NCI-H1694 (cell line): Measurements from ENCODE around the gene QSOX1.
"Not testable (repeated sequence)": the region's sequence is repeated elsewhere in the genome, so short reads cannot be mapped to it uniquely, and the experiment has no call there.

Experiments
- DNase-seq: peaks from one replicate; lab custom pipeline; 2025; lab: John Stamatoyannopoulos, UW

QSOX1 gene

DNA sequence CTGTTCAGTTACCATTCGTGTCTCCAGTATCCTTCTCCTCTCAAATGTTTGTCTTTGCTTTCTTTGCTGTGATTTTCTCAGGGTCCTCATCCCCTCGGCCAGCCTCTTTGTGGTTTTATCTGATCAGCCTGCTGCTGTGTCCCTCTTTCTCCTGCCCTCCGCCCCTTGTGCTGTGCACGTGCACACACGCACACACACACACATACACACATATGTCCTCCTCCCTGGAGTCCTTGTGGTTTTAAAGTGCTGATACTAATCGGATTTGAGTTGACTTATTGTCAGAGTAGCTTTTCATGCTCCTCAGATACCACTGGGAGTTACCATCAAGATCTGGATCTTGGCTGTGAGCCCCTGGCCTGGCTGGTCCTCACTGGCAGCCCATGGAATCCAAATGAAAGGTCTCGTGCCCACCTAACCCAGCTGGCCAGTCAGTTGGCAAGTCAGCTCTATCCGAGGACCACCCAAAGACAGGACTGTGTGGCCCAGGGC is 34.1 kb downstream of the QSOX1 start:
- DNase-seq = no peak

DNA sequence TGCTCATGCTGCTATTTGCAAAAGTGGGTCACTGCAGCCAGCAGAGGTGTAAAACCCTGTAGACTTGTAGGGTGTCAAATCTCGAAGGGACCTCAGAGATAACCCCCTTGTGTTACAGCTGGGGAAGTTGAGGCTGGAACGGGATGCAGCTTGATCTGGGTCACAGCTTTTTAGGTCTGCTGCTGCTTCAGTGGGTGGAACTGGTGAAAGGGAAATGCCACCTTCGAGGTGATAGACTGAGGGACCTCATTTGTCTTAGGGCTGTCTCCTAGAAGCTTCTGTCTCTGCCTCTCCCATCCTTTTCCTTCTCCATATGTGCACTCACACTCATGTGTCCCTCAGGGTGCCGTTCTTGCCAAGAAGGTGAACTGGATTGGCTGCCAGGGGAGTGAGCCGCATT is 35.4 kb downstream of the QSOX1 start:
- no peak for DNase-seq

DNA sequence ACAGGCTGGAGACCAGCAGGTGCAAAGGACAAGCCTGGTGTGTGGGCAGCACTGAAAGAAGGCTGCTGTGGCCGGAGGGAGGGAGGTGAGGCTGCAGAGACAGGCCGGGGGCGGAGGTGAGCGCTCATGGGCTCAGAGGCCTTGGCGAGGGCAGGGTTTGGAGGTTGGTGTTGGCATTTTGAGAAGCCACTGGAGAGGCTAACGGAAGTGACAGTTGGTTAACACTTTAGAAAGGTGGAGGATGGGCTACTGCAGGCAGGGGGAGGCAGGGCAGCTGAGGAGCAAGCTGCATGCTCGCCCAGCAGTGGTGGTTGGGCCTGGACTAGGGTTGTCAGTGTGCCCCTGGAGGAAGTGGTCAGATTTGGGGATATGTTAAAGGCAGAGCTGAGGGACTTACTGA is 37.5 kb downstream of the QSOX1 start:
- DNase-seq = no peak

DNA sequence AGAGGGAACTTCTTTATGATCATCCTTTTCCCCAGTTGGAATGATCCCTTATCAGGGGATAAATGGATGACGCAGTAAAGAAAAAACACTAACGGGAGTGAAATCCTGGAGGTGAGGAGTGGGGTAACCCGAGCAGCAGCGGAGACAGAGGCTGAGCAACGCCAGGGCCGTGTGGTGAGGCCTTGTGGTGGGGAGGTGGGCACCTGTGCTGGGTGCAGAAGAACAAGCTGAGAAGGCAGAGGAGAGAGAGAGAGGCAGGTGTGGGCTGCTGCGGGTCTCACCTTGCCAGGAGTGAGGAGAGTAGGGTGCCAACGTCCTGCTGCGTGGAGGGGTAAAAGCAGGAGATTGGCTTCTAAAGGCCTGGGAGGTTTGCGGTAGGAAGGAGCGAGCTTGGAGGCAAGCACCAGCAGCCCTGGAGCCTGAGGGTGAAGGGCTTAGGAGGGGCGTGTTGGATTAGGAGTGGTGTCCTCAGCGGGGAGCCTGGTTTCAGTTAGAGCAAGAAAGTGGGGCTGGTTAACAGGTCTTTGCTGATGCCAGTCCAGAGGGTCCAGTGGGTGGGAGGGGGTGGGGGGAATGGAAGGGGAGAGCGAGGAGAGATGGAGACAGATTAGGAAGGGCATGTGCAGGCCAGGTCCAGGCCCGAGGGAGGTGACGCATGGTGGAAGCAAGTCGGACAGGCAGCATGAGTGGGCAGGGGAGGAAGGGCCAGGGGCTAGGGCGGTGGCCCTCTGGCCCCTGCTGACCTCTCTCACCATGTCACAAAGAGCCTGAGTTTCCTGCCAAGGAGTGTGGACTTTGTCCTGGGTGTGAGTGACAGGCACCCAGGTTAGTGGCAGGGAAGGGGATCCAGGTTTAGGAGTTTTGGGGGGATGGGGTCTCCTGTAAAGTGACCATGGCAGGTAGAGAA is 38.7 kb downstream of the QSOX1 start:
- DNase-seq = no peak

DNA sequence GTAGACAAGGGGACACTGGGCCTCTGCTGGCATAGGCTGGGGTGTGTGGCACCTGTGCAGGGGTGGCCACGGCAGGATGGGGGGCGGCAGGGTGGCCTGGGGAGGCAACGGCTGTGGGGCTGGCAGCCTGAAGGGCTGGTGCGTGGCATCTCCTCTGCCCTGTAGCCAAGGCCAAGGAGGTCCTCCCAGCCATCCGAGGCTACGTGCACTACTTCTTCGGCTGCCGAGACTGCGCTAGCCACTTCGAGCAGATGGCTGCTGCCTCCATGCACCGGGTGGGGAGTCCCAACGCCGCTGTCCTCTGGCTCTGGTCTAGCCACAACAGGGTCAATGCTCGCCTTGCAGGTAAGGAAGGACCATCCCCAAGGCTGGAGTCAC is 39.4 kb downstream of the QSOX1 start:
- DNase-seq = no peak

DNA sequence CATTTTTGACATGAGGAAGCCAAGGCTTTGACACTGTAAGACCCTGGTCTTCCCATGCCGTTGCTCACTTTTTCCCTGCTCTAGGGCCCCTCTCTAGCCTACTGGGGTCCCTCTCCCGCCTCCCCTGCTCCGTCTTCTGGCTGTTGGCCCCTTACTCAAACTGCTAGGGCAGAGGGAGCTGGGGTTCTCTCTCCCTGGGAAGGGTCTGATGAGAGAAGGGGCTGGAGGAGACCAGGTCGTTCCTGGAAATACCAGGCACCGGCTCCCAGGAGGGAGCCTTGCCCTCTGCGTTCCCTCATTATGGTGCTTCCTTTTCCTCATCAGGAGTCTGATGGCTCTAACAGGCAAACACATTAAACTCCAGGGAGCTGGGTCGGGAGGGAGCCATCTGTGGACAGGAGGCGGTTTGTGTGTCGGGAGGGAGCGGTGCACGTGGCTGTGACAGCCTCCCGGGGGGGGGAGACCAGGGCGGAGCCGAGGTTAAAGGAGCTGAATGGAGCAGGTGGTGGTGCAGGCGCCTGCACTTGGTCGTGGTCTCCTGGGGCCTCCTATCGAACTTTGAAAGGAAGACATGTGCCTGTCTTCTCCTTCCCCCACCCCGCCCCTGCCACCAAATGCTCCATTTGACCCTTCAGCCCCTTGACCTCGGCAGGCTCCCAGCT is 40.0 kb downstream of the QSOX1 start:
- no peak for DNase-seq

DNA sequence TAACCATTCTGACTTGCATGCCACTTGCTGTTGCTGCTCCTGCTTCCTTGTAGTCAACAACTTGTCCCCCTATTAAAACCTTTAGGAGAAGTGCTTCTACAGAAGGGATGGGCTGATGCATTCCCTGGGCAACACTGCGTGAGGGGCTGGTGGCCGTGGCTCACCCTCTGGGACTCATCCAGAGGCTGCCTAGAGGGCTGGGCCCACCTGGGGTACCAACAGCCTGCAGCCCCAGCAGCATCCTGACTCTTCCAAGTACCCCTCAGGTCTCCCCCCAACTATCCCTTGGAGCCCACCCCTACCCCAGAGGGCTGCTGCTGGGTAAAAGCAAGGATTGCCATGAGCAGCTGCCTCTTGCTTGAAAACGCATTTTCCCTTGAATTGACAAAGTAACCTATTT is 40.7 kb downstream of the QSOX1 start:
- no peak for DNase-seq

DNA sequence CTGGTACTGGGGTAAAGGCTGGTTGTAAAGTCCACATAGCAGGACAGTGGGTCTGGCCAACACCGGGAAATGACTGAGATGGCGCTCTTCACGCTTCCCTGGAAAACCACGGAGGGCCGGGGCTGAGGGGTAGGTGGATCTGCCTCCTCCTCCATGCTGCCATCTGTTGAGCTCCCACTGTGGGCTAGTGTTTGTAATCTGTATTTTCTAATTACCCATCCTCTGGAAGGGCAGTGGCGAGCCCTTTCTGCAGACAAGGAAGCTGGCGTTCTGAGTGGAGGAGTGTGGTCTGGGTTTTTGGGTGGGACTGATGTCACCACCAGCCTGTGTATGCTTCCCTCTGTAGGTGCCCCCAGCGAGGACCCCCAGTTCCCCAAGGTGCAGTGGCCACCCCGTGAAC is 41.2 kb downstream of the QSOX1 start:
- DNase-seq = no peak

DNA sequence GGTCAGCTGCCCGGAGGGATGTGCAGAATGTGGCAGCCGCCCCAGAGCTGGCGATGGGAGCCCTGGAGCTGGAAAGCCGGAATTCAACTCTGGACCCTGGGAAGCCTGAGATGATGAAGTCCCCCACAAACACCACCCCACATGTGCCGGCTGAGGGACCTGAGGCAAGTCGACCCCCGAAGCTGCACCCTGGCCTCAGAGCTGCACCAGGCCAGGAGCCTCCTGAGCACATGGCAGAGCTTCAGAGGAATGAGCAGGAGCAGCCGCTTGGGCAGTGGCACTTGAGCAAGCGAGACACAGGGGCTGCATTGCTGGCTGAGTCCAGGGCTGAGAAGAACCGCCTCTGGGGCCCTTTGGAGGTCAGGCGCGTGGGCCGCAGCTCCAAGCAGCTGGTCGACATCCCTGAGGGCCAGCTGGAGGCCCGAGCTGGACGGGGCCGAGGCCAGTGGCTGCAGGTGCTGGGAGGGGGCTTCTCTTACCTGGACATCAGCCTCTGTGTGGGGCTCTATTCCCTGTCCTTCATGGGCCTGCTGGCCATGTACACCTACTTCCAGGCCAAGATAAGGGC is 41.9 kb downstream of the QSOX1 start:
- no peak for DNase-seq

DNA sequence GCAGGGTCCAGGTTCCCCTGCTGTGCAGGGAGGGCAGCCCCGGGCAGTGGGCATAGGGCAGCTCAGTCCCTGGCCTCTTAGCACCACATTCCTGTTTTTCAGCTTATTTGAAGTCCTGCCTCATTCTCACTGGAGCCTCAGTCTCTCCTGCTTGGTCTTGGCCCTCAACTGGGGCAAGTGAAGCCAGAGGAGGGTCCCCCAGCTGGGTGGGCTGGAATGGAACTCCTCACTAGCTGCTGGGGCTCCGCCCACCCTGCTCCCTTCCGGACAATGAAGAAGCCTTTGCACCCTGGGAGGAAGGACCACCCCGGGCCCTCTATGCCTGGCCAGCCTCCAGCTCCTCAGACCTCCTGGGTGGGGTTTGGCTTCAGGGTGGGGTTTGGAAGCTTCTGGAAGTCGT is 42.6 kb downstream of the QSOX1 start:
- DNase-seq = no peak

DNA sequence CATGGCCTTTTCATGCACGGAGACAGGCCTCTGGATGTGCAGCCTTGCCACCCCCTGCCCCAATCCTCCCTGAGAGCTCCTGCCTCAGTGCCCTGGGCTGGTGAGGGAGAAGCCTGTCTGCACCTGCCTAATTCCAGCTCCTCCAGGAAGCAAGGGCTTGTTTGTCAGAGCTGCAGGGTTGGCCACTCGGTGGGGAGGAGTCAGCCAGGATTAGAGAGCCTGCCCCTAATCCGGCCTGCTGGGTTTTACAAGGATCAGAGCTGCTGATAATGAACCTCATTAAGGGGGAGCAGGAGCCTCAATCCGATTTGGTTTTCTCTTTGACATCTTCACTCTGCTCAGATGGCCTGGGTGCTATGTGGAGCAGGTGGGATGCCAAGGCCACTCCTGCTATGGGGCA is 43.5 kb downstream of the QSOX1 start:
- DNase-seq = no peak

DNA sequence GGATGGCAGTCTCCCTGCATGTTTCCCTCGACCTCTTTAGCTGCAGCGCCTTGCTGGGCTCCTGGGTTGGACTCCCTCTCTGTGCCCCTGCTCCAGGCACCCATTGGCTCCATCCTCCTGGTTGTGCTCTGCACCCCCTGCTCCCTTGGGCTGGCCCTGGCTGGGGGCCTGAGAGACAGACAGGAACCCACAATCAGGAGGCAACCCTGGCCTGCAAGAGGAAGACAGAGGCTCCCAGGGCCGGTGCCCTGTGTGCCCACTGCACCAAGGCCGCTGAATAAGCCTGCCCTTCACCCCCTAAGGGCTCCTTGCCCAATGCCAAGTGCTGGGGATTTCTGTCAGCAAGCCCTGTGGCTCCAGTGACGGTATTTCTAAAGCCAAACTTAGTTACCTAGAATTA is 43.9 kb downstream of the QSOX1 start:
- DNase-seq = no peak

DNA sequence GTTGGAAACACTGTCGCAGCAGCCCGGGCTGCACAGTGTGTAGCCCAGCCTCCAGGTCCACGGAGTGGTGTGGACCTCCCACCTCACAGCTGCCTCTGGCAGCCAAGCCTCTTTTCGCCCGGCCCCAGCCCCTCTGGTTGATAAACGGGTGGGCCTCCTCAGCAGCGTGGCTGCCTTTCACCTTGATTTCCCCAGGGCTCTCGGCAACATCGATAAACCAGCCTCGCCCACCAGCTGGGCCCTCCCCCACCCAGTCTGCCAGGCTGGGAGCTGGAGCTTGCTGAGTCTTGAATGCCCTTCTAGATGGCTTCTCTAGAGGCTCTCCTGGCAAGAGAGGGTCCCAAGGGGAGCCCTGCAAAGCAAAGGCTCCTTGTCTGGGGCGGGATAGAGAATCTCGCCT is 44.3 kb downstream of the QSOX1 start:
- DNase-seq = no peak

DNA sequence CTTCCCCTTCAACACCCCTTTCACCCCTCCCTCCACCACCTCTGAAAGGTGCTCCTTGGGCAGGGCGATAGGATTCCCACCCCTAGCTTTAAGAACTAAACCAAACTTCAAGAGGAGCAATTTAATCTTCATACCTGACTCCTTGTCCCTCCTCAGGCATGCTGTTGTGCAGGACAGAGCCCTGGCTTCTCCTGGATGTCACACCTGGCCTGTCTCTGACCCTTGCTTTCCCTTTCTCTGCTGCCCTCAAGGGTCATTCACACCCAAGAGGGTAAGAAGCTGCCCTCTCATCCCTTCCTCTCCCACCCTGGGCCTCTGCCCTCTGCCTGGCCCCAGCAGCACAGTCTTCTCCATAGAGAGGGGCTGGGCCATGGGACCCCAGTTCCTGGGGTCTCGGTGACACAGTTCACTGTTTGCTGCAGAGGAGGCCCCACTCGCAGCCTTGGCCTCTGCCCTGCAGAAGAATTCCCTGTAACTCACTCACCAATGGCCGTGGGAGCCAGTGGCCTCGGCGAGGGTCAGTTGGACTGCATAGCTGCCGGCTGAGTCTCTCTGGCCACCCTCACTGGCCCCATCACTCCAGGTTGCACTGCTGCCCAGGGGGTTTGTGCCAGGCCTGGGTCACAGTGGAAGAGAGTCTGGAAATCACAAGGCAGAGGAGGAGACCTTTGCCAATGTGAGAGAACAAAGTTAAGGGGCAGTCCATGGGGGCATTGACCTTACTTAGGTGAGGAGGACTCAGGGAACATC is 47.0 kb downstream of the QSOX1 start:
- DNase-seq = no peak

DNA sequence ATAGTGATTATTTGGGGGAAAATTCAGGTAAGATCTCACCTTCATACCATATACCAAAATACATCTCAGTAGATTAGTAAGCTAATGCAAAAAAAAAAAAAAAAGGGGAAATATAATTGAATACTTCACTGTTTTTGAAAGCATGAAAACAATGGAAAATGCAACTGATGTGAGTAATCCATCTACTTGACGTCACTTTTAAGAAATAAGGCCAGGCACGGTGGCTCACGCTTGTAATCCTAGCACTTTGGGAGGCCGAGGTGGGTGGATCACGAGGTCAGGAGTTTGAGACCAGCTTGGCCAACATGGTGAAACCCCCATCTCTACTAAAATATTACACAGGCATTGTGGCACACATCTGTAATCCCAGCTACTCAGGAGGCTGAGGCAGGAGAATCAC is 47.9 kb downstream of the QSOX1 start:
- DNase-seq = not testable (repeated sequence)

DNA sequence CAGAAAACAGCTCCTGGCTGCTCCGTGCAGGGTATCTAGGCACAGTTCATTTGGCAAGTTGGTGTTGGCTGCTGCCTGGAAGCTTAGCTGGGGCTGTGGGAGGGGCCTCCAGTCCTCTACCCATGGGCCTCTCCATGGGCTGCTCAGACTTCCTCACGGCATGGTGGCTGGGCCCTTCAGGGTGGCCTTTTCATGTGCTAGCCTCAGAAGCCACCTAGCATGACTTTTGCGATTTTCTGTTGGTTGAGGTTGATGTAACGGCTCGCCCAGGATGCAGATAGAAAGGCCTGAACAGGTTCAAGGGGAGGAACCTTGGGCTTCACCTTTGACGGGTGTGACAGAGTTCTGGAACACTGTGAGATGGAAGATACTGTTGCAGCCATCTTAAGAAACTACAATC is 49.6 kb downstream of the QSOX1 start:
- DNase-seq = no peak

DNA sequence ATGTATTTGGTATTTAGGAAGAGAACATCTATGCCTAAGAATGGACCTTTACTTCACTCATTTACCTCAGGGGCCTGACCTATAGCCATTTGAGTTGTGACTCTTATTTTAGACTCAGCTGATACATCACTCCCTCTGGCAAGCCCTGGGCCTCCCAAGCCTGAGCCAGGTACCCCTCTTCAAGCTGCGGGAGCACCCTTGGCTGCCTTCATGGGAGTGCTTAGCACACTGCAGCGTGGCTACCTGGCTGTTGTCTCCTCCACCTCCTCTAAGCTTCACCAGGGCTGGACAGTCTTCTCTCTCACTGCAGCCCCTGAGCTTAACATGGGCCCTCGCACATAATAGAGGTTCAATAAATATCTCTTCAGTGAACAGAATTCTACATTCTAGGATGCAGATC is 51.9 kb downstream of the QSOX1 start:
- no peak for DNase-seq

DNA sequence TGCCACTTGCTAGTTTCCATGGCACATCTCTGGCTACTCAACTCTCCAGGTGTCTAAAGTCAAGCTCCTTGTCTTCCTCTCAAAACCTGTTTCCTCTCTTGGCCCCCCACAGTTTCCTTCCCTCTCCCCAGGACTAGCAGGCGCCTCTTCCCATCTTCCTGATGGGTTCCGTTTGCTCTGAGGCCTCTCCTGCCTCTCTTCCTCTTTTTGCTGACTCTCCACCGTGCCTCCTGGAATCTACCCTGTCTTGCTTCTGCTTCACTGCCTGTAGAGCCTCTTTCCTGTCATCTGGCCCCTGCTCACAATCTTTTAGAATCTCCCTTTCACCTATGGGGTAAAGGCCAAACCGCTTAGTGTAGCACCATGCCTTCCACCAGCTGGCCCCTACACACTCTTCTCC is 53.6 kb downstream of the QSOX1 start:
- DNase-seq = no peak

DNA sequence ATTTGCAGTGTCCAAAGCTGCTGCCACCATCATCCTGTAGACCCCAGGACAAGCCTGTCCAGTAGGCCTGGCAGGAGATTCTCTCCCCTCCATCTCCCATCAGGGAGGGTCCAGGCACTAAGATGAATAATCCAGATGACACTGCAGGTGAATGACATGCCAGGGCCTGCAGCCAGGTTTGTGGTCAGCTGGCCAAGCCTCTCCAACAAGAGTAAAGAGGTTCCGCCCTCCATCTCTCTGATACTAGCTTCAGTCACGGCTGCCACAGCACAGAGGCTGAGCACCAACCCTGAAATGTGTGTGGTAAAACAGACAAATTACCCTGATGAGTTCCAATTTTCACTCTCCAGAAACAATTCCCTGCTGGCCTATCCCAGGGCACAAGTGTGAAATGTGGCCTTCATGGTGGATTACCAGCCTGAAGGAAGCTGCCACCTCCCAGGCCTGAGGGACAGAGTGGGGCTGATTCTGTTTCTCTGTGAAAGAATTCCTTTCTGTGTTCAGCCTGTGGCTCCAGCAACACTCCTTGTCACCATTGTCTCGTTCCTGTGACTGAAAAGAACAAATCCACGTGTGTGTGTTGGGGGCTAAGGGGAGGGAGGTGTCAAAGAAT is 55.4 kb downstream of the QSOX1 start:
- no peak for DNase-seq

DNA sequence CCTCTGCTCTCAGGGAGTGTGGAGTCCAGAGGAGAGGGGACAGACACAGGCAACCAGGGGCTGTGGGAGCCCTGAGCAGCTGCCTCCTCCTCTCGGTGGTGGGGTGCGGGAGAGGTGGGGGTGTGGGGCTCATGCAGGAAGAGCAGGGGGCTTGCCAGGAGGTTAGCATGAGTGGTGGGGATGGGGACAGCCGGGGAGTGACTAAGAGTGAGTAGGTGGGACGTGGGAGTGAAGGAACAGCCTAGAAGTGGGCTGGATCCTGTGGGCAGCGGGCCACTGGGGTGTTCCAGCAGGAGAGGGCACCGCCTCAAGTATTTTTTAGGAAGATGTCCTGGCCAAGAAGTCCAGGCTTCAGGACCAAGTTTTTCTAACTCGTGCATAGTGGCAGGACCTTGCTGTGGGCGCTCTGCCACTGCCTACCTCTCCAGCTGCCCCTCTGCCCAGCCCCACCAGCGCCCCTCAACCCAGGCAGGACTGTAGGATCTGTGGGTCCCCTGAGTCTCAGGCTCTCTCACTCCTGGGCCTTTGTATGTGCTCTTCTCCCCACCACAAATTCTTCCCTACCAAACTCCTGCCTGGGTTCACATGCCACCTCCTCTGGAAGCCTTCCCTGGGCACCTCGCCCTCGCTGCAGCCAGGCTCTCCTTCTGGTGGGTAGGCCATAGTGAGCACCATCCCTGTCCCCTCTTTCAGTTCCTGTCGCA is 56.6 kb downstream of the QSOX1 start:
- DNase-seq = no peak

DNA sequence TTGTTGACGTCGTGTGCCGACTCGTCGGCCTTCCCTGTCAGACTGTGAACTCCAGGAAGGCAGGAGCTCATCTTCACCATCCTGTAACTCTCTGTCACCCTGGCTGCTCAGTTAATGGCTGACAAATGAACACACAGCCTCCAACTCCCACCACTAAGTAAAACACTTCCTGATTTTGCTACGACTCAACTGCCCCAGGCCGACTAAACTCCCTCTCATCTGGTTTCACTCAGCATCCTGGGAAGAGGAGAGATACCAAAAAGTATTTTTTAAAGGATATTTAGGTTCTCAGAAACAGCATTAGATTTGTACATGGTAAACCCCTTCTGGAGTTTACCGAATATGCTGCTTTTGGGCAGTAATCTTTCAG is 57.2 kb downstream of the QSOX1 start:
- DNase-seq = no peak
